ENCODE results near the gene ARL2.

The ARL2 gene

DNA sequence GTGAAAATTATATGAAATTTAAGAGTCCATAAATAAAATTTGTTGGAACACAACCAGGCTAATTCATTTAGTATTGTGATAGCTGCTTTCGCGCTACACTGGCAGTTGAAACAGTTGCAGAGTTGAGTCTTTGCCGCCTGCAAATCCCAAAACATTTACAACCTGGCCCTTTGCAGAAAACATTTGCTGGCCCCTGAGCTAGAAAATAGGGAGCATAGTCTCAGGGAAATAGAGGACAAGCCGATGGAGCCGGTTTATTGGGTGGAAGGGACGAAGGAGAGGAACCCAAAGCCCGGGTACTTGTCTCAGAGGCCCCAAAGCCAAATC is 26.5 kb downstream of the ARL2 start:
- Histone ChIP-seq H3K36me3 (ENCODE audit: control insufficient read depth, low read length) (peaks cover 36% of the 10 kb centered on the region), H3K27ac (ENCODE audit: low read depth, low read length) (peak overlapping the region; percentile 79), H3K27me3 (ENCODE audit: control insufficient read depth, low read length) (no peaks in the 10 kb centered on the region), H3K4me2 (ENCODE audit: low read length) (peak overlapping the region; percentile 61), H3K79me2 (ENCODE audit: control insufficient read depth, low read length) (peaks cover 34% of the 10 kb centered on the region), H3K4me1 (ENCODE audit: control insufficient read depth, low read length) (peaks cover 35% of the 10 kb centered on the region), H4K20me1 (ENCODE audit: control insufficient read depth, insufficient read depth, low read depth, low read length) (no peaks in the 10 kb centered on the region), H3K9me2 (replicated peaks; ENCODE audit: control insufficient read depth, low read length) (no peaks in the 10 kb centered on the region), H3F3A (ENCODE audit: control insufficient read depth, insufficient read depth) (peaks cover 2% of the 10 kb centered on the region; the same call in 1 of the 2 replicates), H3K4me3 (ENCODE audit: low read length) (peak overlapping the region; percentile 81), H3K9me3 (ENCODE audit: control insufficient read depth, insufficient read depth, low read length) (no peaks in the 10 kb centered on the region)
- TF ChIP-seq, protein P1, sequence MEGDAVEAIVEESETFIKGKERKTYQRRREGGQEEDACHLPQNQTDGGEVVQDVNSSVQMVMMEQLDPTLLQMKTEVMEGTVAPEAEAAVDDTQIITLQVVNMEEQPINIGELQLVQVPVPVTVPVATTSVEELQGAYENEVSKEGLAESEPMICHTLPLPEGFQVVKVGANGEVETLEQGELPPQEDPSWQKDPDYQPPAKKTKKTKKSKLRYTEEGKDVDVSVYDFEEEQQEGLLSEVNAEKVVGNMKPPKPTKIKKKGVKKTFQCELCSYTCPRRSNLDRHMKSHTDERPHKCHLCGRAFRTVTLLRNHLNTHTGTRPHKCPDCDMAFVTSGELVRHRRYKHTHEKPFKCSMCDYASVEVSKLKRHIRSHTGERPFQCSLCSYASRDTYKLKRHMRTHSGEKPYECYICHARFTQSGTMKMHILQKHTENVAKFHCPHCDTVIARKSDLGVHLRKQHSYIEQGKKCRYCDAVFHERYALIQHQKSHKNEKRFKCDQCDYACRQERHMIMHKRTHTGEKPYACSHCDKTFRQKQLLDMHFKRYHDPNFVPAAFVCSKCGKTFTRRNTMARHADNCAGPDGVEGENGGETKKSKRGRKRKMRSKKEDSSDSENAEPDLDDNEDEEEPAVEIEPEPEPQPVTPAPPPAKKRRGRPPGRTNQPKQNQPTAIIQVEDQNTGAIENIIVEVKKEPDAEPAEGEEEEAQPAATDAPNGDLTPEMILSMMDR (IDR thresholded peaks at IDR 0.05; ENCODE audit: low read depth, low read length, poor library complexity, severe bottlenecking): no peak
- no peak for TF ChIP-seq EZH2phosphoT487 (IDR thresholded peaks at IDR 0.05; ENCODE audit: borderline replicate concordance, low read length)

DNA sequence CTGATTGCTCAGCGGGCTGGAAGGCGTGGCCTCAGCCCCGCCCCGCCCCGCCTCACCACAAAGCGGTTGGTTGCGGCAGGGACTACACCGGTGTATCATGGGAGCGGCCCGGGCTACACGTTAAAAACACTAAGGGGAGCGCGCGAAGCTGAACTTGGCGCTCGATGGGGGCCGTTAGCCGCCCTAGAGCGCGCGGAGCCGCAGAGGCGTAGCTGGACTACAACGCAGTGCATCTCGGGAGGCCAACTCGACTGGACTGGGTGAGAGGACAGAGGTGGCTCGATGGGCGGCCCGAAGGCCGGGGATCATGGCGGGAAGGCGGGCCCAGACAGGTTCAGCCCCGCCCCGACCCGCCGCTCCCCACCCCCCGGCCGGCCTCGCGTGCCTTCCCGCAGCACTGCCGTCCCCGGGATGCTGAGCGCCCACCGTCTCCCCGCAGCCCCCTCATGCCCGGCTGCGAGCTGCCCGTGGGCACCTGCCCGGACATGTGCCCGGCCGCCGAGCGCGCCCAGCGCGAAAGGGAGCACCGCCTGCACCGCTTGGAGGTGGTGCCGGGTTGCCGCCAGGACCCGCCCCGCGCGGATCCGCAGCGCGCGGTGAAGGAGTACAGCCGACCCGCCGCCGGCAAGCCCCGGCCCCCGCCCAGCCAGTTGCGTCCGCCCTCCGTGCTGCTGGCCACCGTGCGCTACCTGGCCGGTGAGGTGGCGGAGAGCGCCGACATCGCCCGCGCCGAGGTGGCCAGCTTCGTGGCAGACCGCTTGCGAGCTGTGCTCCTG is 27.1 kb downstream of the ARL2 start, which contains the start of gene SAC3D1:
Gene SAC3D1, plus strand, starts transcription at position 364 of the 776 bp plus-strand sequence. Its CDS starts 83 bp downstream, at position 447.
- H3K27me3 ChIP-seq (ENCODE audit: control insufficient read depth, low read length): no peaks in the 10 kb centered on the region
- H3F3A ChIP-seq (ENCODE audit: control insufficient read depth, insufficient read depth): peaks cover 2% of the 10 kb centered on the region; the same call in 1 of the 2 replicates
- TF ChIP-seq, protein P1 (IDR thresholded peaks at IDR 0.05; ENCODE audit: low read depth, low read length, poor library complexity, severe bottlenecking): no peak
- no peak for TF ChIP-seq EZH2phosphoT487 (IDR thresholded peaks at IDR 0.05; ENCODE audit: borderline replicate concordance, low read length)

GRCh38 chr11:65042891-65043290 is 28.9 kb downstream of the ARL2 start:
- Histone ChIP-seq H3K36me3 (ENCODE audit: control insufficient read depth, low read length) (peaks cover 44% of the 10 kb centered on the region), H3K4me2 (ENCODE audit: low read length) (peak overlapping the region; percentile 61; the same call in 1 of the 2 replicates)

More for the DNA sequence above, 27.1 kb downstream of the ARL2 start, which contains the start of gene SAC3D1:
- peak within 1 kb of the TSS; percentile 61 for H3K4me2 ChIP-seq (ENCODE audit: low read length)
- H3K4me1 ChIP-seq (ENCODE audit: control insufficient read depth, low read length): peaks cover 35% of the 10 kb centered on the region
- H3K9me3 ChIP-seq (ENCODE audit: control insufficient read depth, insufficient read depth, low read length): no peaks in the 10 kb centered on the region
- peaks cover 34% of the 10 kb centered on the region for H3K79me2 ChIP-seq (ENCODE audit: control insufficient read depth, low read length)
- peak within 1 kb of the TSS; percentile 79 for H3K27ac ChIP-seq (ENCODE audit: low read depth, low read length)
- peaks cover 39% of the 10 kb centered on the region for H3K36me3 ChIP-seq (ENCODE audit: control insufficient read depth, low read length)
- H4K20me1 ChIP-seq (ENCODE audit: control insufficient read depth, insufficient read depth, low read depth, low read length): no peaks in the 10 kb centered on the region
- no peaks in the 10 kb centered on the region for H3K9me2 ChIP-seq (replicated peaks; ENCODE audit: control insufficient read depth, low read length)
- H3K4me3 ChIP-seq (ENCODE audit: low read length): peak within 1 kb of the TSS; percentile 81

More at GRCh38 chr11:65042891-65043290, 28.9 kb downstream of the ARL2 start:
- TF ChIP-seq EZH2phosphoT487 (IDR thresholded peaks at IDR 0.05; ENCODE audit: borderline replicate concordance, low read length): no peak
- TF ChIP-seq, protein P1 (IDR thresholded peaks at IDR 0.05; ENCODE audit: low read depth, low read length, poor library complexity, severe bottlenecking): no peak
- no peaks in the 10 kb centered on the region for H3K9me3 ChIP-seq (ENCODE audit: control insufficient read depth, insufficient read depth, low read length)
- H4K20me1 ChIP-seq (ENCODE audit: control insufficient read depth, insufficient read depth, low read depth, low read length): no peaks in the 10 kb centered on the region
- peaks cover 35% of the 10 kb centered on the region for H3K4me1 ChIP-seq (ENCODE audit: control insufficient read depth, low read length)
- no peak overlapping the region for H3K27ac ChIP-seq (ENCODE audit: low read depth, low read length)
- H3K9me2 ChIP-seq (replicated peaks; ENCODE audit: control insufficient read depth, low read length): no peaks in the 10 kb centered on the region
- peaks cover 2% of the 10 kb centered on the region; the same call in 1 of the 2 replicates for H3F3A ChIP-seq (ENCODE audit: control insufficient read depth, insufficient read depth)
- H3K27me3 ChIP-seq (ENCODE audit: control insufficient read depth, low read length): no peaks in the 10 kb centered on the region
- H3K79me2 ChIP-seq (ENCODE audit: control insufficient read depth, low read length): peaks cover 34% of the 10 kb centered on the region
- peak overlapping the region; percentile 81; the same call in 1 of the 2 replicates for H3K4me3 ChIP-seq (ENCODE audit: low read length)
